GM23338 (cell line): ENCODE data around the gene CAPN15. TPM values are rescaled to one million over a fixed set of nuclear protein-coding genes. Genes with fewer than 3 reads are reported as not detected.

ENCODE experiments used
- ATAC-seq: fragments of 200-7000 bp; cut with Tn5 transposase; 3 replicates; pipeline ENCODE4 v1.9.1; 2020
- DNase-seq: peaks from one replicate; pipeline ENCODE4 v3.0.0-alpha.2; 2015; ENCODE audit warnings: low spot score
- H2AFZ ChIP-seq: fragments of 200-600 bp; sonication (generic); 2 replicates; pipeline ENCODE4 v1.8.0; 2016; ENCODE audit warnings: antibody characterized with exemption, mild to moderate bottlenecking, moderate library complexity
- H3F3A ChIP-seq: fragments of 200-600 bp; sonication (generic); replicated peaks from 2 replicates; pipeline ENCODE4 v1.8.0; 2017; ENCODE audit warnings: antibody characterized with exemption, mixed run types, low read depth
- H3K27ac ChIP-seq: fragments of 200-600 bp; sonication (generic); 2 replicates; pipeline ENCODE4 v1.6.1; 2016; ENCODE audit warnings: low read depth
- H3K27me3 ChIP-seq: fragments of 200-600 bp; sonication (generic); 2 replicates; pipeline ENCODE4 v1.8.0; 2016; ENCODE audit warnings: mild to moderate bottlenecking, mixed run types, moderate library complexity; ENCODE audit not compliant: insufficient read depth
- H3K36me3 ChIP-seq: fragments of 200-600 bp; sonication (generic); 2 replicates; pipeline ENCODE4 v1.8.0; 2016; ENCODE audit warnings: mild to moderate bottlenecking; ENCODE audit not compliant: insufficient read depth
- H3K4me1 ChIP-seq: fragments of 200-600 bp; sonication (generic); 2 replicates; pipeline ENCODE4 v1.8.0; 2016; ENCODE audit warnings: mild to moderate bottlenecking, moderate library complexity; ENCODE audit not compliant: insufficient read depth
- H3K4me2 ChIP-seq: fragments of 200-600 bp; sonication (generic); 2 replicates; pipeline ENCODE4 v1.7.1; 2017; ENCODE audit warnings: mixed run types
- H3K4me3 ChIP-seq: fragments of 200-600 bp; sonication (generic); 2 replicates; pipeline ENCODE4 v1.6.1; 2016; ENCODE audit warnings: mixed run types
- H3K79me2 ChIP-seq: fragments of 200-600 bp; sonication (generic); replicated peaks from 2 replicates; pipeline ENCODE4 v1.8.0; 2017; ENCODE audit warnings: mild to moderate bottlenecking; ENCODE audit not compliant: insufficient read depth
- H3K9me2 ChIP-seq: fragments of 200-600 bp; sonication (generic); 2 replicates; pipeline ENCODE4 v1.8.0; 2017; ENCODE audit not compliant: insufficient read depth
- H4K20me1 ChIP-seq: fragments of 200-600 bp; sonication (generic); replicated peaks from 2 replicates; pipeline ENCODE4 v1.8.0; 2017; ENCODE audit warnings: mild to moderate bottlenecking; ENCODE audit not compliant: insufficient read depth
- H3K27ac Mint-ChIP-seq: 2 replicates; pipeline ENCODE4 v1.8.0; 2020; ENCODE audit warnings: inconsistent platforms, mild to moderate bottlenecking, moderate library complexity, mixed read lengths
- H3K27me3 Mint-ChIP-seq: 3 replicates; pipeline ENCODE4 v1.8.0; 2022; ENCODE audit warnings: low read depth, mild to moderate bottlenecking, moderate library complexity, mixed read lengths, inconsistent platforms; ENCODE audit not compliant: insufficient read depth, poor library complexity
- H3K36me3 Mint-ChIP-seq: 3 replicates; pipeline ENCODE4 v1.8.0; 2021; ENCODE audit warnings: low read depth, mild to moderate bottlenecking, inconsistent platforms, moderate library complexity, mixed read lengths
- H3K4me1 Mint-ChIP-seq: 3 replicates; pipeline ENCODE4 v1.8.0; 2020; ENCODE audit warnings: mild to moderate bottlenecking, inconsistent platforms, mixed read lengths
- H3K4me3 Mint-ChIP-seq: 3 replicates; pipeline ENCODE4 v1.8.0; 2021; ENCODE audit warnings: moderate library complexity, mild to moderate bottlenecking, inconsistent platforms, mixed read lengths
- H3K9me3 Mint-ChIP-seq: 3 replicates; pipeline ENCODE4 v1.8.0; 2020; ENCODE audit warnings: moderate library complexity, mild to moderate bottlenecking, inconsistent platforms, mixed read lengths
- ETS1 ChIP-seq: IDR thresholded peaks from 2 replicates; pipeline ENCODE4 v1.6.1; 2016; ENCODE audit warnings: antibody characterized with exemption
- JUNB ChIP-seq: IDR thresholded peaks from one replicate; pipeline ENCODE4 v1.6.1; 2016; ENCODE audit warnings: antibody characterized with exemption; ENCODE audit not compliant: unreplicated experiment
- ZNF331 ChIP-seq: fragments of 250-450 bp; sonication (Bioruptor Pico); IDR thresholded peaks from 2 replicates; pipeline ENCODE4 v1.5.0; 2020; ENCODE audit warnings: low read depth, mild to moderate bottlenecking, moderate library complexity
- ZNF462 ChIP-seq: fragments of 250-450 bp; sonication (Bioruptor Pico); IDR thresholded peaks from 2 replicates; pipeline ENCODE4 v1.5.0; 2020; ENCODE audit warnings: mild to moderate bottlenecking, moderate library complexity
- polyA plus RNA-seq: library from polyadenylated mRNA; unstranded; fragments of >200 nt; fragmentation: Nextera tagmentation; extraction: Ambion mirVana; gene quantifications from 2 replicates; pipeline ENCODE4 v1.2.1, GENCODE V29; 2016
- total RNA-seq: library from RNA; depleted of rRNA; stranded (reverse); fragments of >200 nt; shearing (Covaris generic); gene quantifications from 2 replicates; pipeline ENCODE4 v1.2.3, GENCODE V29; 2014
- TF ChIP-seq, protein P1 (sequence below), 2 experiments: fragments of 200-600 bp in 1 of 2; sonication (generic) in 1 of 2; conservative IDR thresholded peaks; 2 replicates each; pipeline versions ENCODE4 v1.5.1 to v1.6.1; 2016 to 2017; ENCODE audit warnings: antibody characterized with exemption in 2 of 2, low read depth in 2 of 2, mild to moderate bottlenecking in 2 of 2, moderate library complexity in 1 of 2

Gene CAPN15
- total and polyA plus RNA-seq, 2 experiments from 2014 or later, result 27.3 to 164 TPM

- no peak for TF ChIP-seq ZNF462 (CRISPR knock-in tag)
- TF ChIP-seq, protein P1, sequence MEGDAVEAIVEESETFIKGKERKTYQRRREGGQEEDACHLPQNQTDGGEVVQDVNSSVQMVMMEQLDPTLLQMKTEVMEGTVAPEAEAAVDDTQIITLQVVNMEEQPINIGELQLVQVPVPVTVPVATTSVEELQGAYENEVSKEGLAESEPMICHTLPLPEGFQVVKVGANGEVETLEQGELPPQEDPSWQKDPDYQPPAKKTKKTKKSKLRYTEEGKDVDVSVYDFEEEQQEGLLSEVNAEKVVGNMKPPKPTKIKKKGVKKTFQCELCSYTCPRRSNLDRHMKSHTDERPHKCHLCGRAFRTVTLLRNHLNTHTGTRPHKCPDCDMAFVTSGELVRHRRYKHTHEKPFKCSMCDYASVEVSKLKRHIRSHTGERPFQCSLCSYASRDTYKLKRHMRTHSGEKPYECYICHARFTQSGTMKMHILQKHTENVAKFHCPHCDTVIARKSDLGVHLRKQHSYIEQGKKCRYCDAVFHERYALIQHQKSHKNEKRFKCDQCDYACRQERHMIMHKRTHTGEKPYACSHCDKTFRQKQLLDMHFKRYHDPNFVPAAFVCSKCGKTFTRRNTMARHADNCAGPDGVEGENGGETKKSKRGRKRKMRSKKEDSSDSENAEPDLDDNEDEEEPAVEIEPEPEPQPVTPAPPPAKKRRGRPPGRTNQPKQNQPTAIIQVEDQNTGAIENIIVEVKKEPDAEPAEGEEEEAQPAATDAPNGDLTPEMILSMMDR (conservative IDR thresholded peaks at IDR 0.05; ENCODE audit: low read depth in 2 of 2), result no peak
Measured at GRCh38 chr16:592518-593306, 65.2 kb downstream of the CAPN15 start (continued).

- H3K27me3 Mint-ChIP-seq, result peaks cover 22% of the 10 kb centered on the region
- Histone ChIP-seq H3K79me2 (peaks cover 34% of the 10 kb centered on the region), H3K36me3 (no peaks in the 10 kb centered on the region), H3K9me2 (no peaks in the 10 kb centered on the region), H3K4me2 (no peak overlapping the region), H2AFZ (no peak overlapping the region), H3K27ac (no peak overlapping the region), H3K27me3 (no peaks in the 10 kb centered on the region), H3K4me3 (no peak overlapping the region), H4K20me1 (peaks cover 19% of the 10 kb centered on the region), H3F3A (no peaks in the 10 kb centered on the region), H3K4me1 (no peaks in the 10 kb centered on the region)
- peaks cover 9% of the 10 kb centered on the region for H3K4me1 Mint-ChIP-seq
- ATAC-seq (no peak), DNase-seq (no peak)
- no peaks in the 10 kb centered on the region; the same call in 2 of the 3 replicates for H3K9me3 Mint-ChIP-seq
- no peak overlapping the region for H3K4me3 Mint-ChIP-seq
- H3K36me3 Mint-ChIP-seq, result peaks cover 8% of the 10 kb centered on the region; the same call in 2 of the 3 replicates
- no peak overlapping the region for H3K27ac Mint-ChIP-seq
- TF ChIP-seq ETS1 (no peak), ZNF331 (CRISPR knock-in tag) (no peak), JUNB (no peak), ZNF462 (CRISPR knock-in tag) (no peak)
Measured at GRCh38 chr16:593406-593805, 65.9 kb downstream of the CAPN15 start.
